Neural crest cell (in vitro differentiated cells): ENCODE data around the gene KCNJ10. TPM values are rescaled to one million over a fixed set of nuclear protein-coding genes. Genes with fewer than 3 reads are reported as not detected.

Source experiments
- DNase-seq: peaks from one replicate; pipeline ENCODE4 v3.0.0; 2021; ENCODE audit warnings: low read depth, mixed read lengths, low spot score
- H3K27ac Mint-ChIP-seq: one replicate; pipeline ENCODE4 v1.8.0; 2021; ENCODE audit warnings: mild to moderate bottlenecking, mixed read lengths; ENCODE audit not compliant: unreplicated experiment
- H3K27me3 Mint-ChIP-seq: 2 replicates; pipeline ENCODE4 v1.8.0; 2021; ENCODE audit warnings: low read depth, mild to moderate bottlenecking, mixed read lengths
- H3K36me3 Mint-ChIP-seq: 2 replicates; pipeline ENCODE4 v1.8.0; 2021; ENCODE audit warnings: low read depth, mild to moderate bottlenecking, mixed read lengths
- H3K4me1 Mint-ChIP-seq: 2 replicates; pipeline ENCODE4 v1.8.0; 2021; ENCODE audit warnings: mixed read lengths
- H3K4me3 Mint-ChIP-seq: one replicate; pipeline ENCODE4 v1.8.0; 2021; ENCODE audit warnings: mild to moderate bottlenecking, mixed read lengths
- H3K9me3 Mint-ChIP-seq: 2 replicates; pipeline ENCODE4 v1.8.0; 2021; ENCODE audit warnings: mixed read lengths
- CTCF ChIP-seq: fragments of 200-600 bp; sonication (generic); conservative IDR thresholded peaks from 2 replicates; pipeline ENCODE4 v1.5.0; 2021; ENCODE audit warnings: antibody characterized with exemption, mild to moderate bottlenecking
- total RNA-seq: library from RNA; stranded (reverse); gene quantifications from 2 replicates; pipeline ENCODE4 v1.2.1, GENCODE V29; 2021

Gene KCNJ10
- total RNA-seq, 1 donor from 2014 or later = 0.47 TPM

- Mint-ChIP-seq H3K4me1 (peaks cover 41% of the 10 kb centered on the region), H3K4me3 (peak overlapping the region; percentile 23), H3K27me3 (no peaks in the 10 kb centered on the region), H3K36me3 (no peaks in the 10 kb centered on the region), H3K9me3 (no peaks in the 10 kb centered on the region), H3K27ac (no peak overlapping the region)
- no peak for TF ChIP-seq CTCF
- no peak for DNase-seq
Measured at GRCh38 chr1:160094806-160095205, 24.8 kb upstream of the KCNJ10 start.

- Mint-ChIP-seq H3K4me3 (peak overlapping the region; percentile 23), H3K9me3 (no peaks in the 10 kb centered on the region), H3K27me3 (no peaks in the 10 kb centered on the region), H3K4me1 (peaks cover 38% of the 10 kb centered on the region), H3K27ac (no peak overlapping the region), H3K36me3 (no peaks in the 10 kb centered on the region)
- no peak for TF ChIP-seq CTCF
- no peak for DNase-seq
Measured at GRCh38 chr1:160094291-160094625, 24.3 kb upstream of the KCNJ10 start.

GRCh38 chr1:160093624-160094290, 23.8 kb upstream of the KCNJ10 start:
- TF ChIP-seq CTCF = no peak
- Mint-ChIP-seq H3K4me1 (peaks cover 37% of the 10 kb centered on the region), H3K36me3 (peaks cover 4% of the 10 kb centered on the region), H3K9me3 (no peaks in the 10 kb centered on the region), H3K4me3 (no peak overlapping the region), H3K27me3 (no peaks in the 10 kb centered on the region), H3K27ac (no peak overlapping the region)
- no peak for DNase-seq

DNA sequence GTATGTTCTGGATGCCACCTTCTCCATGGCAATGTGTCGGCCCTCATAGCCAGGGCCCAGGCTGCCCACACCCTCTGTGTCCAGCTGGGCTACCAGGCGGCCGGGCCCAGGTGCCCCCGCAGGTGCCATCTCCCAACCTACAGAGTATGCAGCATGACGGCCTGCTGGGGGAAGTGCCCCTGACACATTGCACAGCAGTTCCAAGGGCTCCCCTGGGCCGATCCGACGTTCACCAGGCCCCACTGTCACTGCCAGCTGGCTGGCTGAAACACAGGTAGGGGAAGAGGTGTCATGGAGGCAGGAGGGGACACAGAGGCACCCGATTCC, 23.1 kb upstream of the KCNJ10 start:
- peaks cover 37% of the 10 kb centered on the region for H3K4me1 Mint-ChIP-seq
- peaks cover 4% of the 10 kb centered on the region for H3K36me3 Mint-ChIP-seq
- H3K4me3 Mint-ChIP-seq = no peak overlapping the region
- H3K27me3 Mint-ChIP-seq = no peaks in the 10 kb centered on the region
- no peak for DNase-seq
- TF ChIP-seq CTCF = no peak
- no peaks in the 10 kb centered on the region for H3K9me3 Mint-ChIP-seq
- no peak overlapping the region for H3K27ac Mint-ChIP-seq

DNA sequence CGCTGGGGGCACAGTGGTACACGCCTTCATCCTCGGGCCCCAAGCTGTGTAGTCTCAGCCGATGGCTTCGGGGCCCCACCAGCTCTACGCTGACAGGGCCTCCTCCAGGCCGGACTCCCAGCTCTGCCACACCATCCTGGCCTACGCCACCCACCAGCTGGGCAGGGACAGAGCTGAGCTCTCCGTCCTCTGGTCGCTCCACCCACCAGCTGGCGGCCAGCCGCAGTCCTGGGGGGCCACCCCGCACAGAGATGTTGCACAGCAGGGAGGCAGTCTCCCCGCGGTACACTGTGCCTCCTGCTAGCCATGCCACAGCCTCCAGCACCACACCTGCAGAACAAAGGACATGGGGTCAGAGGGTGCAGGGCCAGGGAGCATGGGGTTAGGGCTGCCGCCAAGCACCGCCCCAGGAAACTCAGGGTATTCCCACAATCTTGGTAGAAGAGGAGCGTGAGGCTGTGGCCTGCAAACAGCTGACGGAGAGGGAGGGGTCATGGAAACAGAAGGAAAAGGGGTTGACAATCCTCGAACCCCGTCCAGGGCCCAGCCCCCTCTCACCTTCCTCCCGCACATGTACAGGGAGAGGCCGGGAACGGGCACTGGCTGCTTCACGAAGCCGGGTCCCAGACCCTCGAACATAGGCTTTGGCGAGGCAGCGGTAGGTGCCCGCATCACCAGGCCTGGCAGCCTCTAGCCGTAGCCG, 22.6 kb upstream of the KCNJ10 start:
- H3K9me3 Mint-ChIP-seq = no peaks in the 10 kb centered on the region
- no peak overlapping the region for H3K4me3 Mint-ChIP-seq
- H3K27ac Mint-ChIP-seq = no peak overlapping the region
- no peak for TF ChIP-seq CTCF
- no peak for DNase-seq
- H3K4me1 Mint-ChIP-seq = peaks cover 33% of the 10 kb centered on the region
- peaks cover 4% of the 10 kb centered on the region for H3K36me3 Mint-ChIP-seq
- H3K27me3 Mint-ChIP-seq = no peaks in the 10 kb centered on the region
